Left renal cortex interstitium (tissue), 4 donors: Measurements from ENCODE around the gene SV2C. TPM values are rescaled to one million over a fixed set of nuclear protein-coding genes. Genes with fewer than 3 reads are reported as not detected.
"Not testable (repeated sequence)": the region's sequence is repeated elsewhere in the genome, so short reads cannot be mapped to it uniquely, and the experiment has no call there.

Experiments used
- DNase-seq, 4 donors: peaks; one replicate each; pipeline ENCODE4 v3.0.0-alpha.2; 2013; ENCODE audit warnings: low read depth in 4 of 4, low spot score in 2 of 4, missing footprints in 1 of 4
- polyA plus RNA-seq, 4 donors: library from polyadenylated mRNA; unstranded; fragments of 120-200 nt; gene quantifications; one replicate each; pipeline ENCODE4 v1.2.1, GENCODE V29; 2013; ENCODE audit not compliant: insufficient read length in 4 of 4

Gene SV2C
- polyA plus RNA-seq, 4 donors, result 0.05 to 0.69 (median 0.15) TPM

DNA sequence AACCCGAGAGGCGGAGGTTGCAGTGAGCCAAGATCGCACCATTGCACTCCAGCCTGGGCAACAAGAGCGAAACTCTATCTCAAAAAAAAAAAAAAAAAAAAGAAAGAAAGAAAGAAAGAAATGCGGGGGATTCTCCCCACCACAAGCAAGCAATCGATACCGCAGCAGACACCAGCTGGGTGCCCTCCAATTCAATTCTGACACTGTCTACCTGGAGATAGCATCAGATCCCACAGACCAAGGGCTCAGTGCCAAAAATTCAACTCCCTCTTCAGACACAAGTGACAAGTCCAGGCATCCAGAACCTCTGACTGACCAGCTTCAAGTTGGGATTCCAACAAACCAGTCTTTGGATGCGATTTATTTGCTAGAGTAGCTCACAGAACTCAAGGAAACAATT, 286.5 kb downstream of the SV2C start:
- DNase-seq, result not testable (repeated sequence)

DNA sequence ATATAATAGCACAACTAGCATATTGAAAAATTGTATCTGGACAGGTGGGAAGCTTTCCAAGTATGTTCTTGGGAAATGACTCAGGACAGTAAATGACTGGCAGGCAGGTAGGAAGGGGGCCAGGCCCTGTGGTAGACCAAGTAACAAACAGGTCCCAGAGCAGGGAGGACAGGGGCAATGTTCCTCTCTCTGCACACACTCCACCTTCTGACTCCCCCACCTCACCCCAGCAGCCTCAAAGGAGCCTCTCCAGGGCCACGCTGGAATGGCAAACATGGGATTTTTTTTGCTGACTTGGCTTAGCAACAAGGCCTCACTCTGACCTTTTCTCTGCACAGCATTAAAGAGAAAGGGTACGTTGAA, 288.8 kb downstream of the SV2C start:
- DNase-seq, result no peak

DNA sequence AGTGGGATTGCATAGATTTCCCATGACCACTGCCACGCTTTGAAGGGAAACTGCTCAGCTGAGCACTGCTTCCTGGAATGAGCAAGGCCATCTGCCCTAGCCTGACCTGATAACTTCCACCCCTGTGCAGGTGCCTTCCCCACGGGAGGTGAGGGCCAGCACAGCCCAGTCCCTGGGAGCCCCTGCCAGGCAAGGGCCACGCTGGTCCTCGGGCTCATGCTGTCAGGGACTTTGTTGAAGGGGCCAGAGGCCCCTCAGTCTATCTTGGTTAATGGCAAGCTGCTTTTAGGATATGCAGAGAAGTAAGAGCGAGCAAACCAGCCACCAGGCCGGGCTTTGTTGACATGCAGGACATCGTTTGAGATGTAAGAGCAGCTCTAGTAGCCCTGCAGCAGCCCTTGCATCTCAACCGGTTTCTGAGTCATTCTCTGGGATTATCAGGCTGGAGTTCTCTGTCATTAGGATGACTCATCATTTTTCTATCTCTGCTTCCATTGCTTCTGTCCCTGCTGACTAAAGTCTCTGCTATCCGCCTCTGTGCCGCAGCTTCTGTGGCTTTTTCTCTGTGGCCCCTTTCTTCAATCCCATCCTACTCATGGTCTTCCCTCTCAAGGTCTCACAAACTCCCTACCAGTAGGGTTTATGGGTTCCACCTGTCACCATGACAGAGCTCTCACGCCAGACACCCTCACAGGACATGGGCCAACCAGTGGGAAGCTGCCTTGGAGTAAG, 289.3 kb downstream of the SV2C start:
- DNase-seq, result no peak

DNA sequence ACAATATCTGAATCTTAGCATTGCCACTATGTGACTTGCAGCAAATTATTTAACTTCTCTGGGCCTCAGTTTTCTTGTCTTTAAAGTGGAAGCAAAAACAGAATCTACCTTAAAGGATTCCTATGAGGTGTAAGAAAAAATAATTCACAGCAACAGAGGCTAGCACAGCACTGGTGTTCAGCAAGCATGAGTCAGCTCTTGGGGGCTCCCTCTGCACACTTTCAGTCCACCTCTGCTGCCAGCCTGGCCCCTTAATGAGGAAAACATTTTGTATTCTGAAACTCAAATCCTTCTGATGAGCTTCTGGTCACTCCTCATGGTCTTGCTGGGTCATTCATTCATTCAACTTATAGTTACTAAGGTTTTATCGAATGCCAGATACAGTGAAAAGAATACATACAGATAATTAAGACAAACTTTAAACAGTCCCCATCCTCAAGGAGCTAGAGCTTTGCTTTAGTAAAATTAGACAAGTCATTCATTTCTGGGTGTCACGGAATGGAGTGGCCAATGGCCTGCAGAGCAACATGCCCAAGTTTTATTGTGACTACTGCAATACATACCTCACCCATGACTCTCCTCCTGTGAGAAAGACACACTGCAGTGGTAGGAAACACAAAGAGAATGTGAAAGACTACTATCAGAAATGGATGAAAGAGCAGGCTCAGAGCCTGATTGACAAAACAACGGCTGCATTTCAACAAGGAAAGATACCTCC, 293.1 kb downstream of the SV2C start:
- DNase-seq, result no peak

DNA sequence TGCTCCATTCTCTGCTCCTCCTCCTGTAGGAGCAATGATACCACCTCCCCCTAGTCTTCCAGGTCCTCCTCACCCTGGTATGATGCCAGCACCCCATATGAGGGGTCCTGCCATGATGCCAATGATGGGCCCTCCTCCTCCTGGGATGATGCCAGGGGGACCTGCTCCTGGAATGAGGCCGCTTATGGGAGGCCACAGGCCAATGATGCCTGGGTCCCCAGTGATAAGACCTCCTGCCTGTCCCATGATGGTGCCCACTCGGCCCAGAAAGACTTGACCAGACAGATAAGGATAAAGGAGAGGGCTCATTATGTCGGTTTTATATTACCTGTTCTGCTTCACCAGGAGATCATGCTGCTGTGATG, 293.7 kb downstream of the SV2C start:
- DNase-seq, result no peak

DNA sequence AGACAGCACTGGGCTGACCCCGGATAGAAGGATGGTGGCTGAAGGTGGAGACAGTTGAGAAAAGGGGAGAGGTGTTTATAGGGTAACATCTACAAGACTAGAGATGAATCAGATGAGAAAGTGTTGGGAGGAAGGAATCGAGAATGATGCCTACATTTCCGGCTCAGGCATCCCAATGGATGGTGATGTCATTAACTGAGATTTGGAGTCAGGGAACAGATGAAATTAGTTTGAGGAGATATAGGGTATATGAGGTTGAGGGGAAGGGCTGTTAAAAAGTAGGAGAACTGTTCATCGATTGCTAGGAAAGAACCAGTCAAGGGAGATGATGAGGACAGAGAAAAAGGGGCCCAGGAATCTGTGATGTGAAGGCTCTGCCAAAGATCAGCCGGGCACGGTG, 295.2 kb downstream of the SV2C start:
- no peak for DNase-seq

DNA sequence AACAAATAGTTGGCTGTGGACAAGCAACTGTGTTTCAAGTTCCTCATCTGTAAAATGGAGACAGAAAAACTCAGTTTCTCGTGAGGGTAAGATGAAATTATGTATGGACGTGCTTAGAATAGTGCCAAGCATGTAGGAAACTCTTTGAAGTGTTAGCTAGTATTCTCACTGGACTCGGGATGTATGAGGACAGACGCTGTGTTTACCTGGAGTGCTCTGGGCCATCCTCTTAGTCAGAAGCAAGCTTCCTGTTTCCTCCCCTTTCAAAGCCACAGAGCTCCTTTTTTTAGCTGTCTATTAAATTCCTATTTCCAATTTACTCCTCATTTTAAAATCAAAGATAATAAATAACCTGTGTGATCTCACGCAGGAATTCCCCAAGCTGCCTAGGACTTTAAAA, 296.1 kb downstream of the SV2C start:
- DNase-seq, result no peak

DNA sequence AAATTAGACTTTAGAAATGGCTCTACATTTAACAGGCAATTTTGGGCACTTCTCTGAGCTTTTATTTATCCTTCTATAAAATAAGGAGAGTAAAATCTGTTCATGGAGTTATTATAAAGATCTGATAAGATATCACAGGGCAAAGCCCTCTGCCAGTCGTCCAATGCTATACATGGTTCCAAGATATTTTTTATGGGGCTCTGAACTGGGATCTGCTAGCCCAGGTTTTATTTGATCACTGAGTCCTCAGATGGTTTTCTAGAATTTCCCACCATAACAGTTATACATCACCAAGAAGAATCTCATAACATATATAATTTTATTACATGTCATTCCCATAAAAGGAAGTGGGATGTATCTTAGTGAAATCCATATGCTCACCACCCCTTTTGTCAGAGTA, 296.7 kb downstream of the SV2C start:
- DNase-seq, result no peak

DNA sequence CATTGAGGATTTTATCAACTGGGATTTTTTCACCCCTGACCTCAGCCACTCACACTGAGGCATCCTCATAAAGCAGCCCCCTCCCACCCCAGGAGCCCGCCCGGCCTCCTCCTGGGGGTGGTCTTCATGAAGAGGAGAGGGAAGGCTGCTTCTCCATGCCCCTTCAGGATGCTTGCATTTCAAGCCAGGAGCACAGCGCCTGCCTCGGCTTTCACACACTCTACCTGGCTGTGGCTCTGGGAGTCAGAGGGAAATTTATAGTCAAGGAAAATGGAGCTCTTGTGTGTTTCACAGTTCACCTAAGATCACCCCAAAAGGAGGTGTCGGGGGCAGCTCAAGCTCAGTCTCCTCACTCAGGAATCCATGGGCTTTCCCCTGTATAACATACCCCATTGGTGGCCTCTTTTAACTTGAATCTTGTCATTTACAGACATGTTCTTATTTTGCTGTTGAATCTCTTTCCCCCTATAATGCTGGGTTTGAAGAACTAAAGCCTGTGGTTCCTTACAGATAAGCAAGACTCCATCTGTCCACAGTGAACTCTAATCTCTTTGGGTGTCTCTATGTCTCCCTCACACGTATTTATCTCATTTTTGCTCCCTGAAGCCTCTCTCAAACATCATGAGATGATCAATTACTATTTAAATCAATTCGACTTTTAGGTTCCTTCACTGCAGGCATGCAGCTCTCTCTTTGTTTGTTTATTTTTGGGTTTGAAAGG, 297.3 kb downstream of the SV2C start:
- DNase-seq, result no peak

DNA sequence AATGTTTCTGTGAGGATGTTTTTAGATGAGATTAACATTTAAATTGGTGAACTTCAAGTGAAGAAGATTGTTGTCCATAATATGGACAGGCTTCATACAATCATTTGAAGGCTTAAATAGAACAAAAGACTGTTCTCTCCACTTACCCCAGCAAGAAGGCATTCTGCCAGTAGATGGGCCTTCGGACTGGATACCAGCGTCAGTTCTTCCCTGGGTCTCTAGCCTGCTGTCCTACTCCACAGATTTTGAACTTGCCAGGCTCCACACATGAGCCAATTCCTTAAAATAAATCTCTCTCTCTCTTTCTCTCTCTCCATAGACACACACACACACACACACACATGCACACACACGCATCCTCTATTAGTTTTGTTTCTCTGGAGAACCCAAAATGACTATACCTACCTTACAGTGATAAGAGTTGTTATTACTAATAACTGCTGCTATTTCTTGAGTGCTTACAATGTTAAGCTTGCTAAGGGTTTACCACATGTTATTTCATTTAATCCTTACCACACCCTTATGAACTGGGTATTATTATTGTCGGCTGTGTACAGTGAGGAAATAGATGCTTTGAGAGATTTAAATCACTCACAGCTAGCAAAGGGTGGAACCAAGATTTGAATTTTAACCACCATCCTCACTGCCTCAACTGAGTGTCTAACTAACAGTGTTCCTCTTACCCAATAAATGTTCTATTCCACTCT, 300.1 kb downstream of the SV2C start:
- no peak for DNase-seq

DNA sequence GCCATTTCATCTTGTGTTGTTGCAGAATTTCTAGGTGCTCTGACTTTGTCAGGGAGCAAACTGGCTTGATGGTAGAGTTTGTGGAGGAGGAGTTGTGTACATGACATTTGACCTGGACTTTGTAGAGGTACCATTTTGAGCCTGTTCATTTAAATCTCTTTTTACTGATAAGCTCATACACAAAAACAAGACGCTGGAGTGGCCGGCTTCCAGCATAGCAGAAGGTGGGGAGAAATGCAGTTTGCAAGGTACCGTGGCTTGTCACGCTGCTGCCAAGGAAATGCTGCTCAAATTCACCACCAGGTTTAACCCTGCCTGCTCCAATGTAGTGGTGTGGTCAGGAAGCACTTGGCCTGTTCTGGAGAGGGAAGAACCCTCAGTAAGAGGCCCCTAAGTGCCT, 301.0 kb downstream of the SV2C start:
- DNase-seq, result no peak

DNA sequence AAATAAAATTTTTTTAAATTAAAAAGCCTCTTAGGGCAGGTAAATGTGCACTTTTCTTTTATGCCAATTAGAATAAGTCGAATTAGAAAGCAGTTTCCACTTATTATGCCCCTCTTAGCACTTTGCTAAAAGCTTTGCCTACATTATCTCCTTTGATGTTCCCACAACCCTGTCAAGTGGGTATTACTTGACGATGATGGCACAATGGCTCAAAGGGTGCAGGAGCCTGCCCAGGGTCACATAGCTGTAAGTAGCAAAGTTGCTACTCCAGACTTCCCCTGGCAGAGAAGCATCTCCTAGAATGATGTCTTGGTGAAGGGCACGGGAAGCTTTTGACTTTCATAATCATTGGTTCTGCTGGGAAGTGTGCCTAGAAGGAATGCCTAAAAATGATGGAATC, 301.5 kb downstream of the SV2C start:
- DNase-seq, result no peak

DNA sequence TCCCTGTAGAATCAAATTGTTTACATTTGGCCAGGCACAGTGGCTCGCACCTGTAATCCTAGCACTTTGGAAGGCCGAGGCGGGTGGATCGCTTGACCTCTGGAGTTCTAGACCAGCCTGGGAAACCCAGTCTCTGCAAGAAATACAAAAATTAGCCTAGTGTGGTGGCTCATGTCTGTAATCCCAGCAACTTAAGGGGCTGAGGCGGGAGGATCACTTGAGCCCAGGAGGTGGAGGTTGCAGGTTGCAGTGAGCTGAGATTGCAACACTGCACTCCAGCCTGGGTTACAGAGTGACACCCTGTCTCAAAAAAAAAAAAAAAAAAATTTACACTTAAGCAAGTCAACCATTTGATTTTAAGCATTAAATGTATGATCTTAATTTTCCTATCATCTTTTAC, 302.4 kb downstream of the SV2C start:
- DNase-seq, result no peak

DNA sequence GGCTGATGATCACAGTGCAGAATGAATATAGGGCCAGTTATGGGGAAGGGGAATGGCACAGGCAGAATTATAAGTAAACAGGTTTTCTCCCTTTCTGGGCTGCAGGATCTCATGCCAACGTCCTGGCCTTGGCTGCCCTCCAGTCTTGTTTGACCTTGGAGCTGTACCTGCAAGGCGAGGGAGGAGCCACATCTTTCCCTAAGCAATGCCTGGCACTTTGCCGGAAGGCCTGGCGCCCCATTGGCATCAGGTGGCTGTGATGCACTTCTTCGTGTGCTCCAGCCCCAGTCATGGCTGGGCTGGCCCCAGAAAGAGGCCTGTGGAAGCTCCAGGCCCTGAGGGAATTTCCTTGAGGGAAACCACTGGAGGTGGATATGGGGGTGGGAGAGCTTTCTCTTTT, 303.2 kb downstream of the SV2C start:
- no peak for DNase-seq

DNA sequence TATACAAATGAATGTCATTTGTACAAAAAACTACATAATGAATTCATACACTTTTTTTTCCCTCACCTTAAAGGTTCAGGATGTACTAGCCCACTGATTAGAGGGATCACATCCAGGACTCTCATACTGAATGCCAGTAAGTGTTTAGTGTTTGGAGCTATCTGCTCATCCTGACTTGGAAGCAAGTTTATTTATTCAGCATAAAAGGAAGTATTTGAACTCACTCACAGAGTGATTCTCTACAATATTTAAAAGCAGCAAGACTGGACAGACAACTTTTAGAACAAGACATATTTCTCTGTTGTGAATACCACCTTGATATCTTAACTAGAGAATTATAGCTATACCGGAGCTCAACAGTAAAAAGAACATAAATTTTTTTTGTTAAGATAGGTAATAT, 305.1 kb downstream of the SV2C start:
- no peak for DNase-seq

DNA sequence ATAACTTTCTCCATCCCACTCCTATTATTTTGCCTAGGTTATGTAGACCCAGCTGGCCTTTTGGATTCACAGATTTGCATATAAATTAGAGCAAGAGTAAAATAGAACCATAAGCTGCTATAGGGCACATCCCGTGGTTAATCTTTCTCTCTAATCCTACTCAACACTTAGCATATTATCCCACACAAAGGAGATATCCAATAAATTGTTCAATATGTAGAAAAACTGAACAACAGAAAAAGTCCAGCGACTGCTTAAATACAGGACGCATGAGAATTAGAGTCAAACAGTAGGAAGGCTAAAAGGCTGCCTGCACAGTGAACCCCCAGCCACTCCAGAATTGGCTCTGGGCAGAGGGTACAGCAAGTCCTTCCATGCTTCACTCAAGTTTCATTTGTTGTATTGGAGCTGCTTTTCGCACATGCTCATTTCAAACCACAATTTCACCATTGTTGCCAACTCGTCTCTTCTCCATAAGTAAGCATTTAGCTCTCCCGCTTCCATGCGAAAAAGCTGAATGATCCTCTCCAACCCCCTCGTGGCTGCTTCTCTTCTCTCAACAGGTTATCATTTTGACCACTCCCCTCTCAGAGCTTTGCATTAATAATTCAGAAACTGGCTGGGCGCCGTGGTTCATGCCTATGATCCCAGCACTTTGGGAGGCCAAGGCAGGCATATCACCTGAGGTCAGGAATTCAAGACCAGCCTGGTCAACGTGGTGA, 305.8 kb downstream of the SV2C start:
- no peak for DNase-seq

DNA sequence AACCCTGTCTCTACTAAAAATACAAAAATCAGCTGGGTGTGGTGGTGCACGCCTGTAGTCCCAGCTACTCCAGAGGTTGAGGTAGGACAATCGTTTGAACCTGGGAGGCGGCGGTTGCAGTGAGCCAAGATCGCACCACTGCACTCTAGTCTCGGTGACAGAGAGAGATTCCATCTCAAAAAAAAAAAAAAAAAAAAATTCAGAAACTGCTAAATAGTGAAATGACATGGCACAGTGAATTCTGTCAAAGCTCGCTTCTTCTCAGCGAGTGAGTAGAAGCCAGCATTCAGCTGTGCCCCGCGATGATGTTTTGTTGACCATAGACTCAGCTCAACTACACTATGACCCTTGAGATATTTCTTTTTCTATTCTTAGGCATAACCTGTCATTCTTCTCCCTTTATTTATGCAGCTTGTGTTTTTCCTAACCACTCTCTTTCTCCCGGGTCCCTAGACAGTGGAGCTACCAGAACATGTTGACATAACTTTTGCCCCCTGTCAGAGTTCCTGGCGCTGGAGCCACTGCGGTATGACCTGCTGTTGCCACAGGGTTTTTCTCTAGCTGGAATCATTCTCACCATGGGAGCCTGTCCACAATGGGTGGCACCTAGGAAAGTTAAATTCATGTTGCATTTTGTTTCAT, 306.5 kb downstream of the SV2C start:
- DNase-seq, result no peak

DNA sequence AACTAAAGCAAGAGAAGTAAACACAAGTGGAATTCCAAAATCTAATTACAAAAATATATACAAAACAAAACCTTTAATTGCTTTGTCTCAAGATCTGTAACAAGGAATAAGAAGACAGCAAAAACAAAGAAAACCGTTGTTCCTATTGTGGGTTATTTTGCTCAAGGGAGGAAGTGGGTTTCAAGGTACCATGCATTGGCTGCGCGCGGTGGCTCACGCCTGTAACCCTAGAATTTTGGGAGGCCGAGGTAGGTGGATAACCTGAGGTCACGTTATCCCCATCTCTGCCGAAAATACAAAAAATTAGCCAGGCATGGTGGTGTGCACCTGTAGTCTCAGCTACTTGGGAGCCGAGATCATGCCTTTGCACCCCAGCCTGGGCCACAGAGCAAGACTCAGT, 307.8 kb downstream of the SV2C start:
- DNase-seq, result no peak

DNA sequence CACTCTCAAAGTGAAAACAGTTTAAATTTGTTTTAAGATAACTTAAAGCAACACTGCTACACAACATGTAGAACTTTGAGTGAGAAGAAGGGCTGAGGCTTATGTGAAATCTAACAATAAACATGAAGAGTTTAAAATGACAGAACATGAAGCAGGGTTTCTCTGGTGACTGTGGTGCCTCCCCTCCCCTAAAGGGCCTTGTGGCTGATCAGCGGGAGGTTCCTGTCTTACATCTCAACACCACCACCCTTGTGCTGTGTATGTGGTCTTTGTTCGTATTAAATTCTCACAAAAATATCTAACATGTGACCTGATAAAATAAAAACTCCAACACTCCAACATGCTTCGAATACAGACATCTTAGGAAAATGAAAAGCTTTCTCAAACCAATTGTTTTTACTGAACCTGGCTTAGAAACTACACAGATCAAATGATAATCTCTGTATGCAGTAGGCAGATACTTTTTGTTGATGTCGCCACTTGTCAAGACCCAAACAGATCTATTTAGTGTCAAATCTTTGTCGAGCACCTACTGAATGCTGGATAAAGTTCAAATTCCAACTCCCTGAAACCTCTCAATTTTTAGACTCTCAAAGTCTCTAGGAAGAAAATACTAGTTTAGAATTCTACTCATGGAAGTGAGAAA, 310.0 kb downstream of the SV2C start:
- DNase-seq, result no peak

DNA sequence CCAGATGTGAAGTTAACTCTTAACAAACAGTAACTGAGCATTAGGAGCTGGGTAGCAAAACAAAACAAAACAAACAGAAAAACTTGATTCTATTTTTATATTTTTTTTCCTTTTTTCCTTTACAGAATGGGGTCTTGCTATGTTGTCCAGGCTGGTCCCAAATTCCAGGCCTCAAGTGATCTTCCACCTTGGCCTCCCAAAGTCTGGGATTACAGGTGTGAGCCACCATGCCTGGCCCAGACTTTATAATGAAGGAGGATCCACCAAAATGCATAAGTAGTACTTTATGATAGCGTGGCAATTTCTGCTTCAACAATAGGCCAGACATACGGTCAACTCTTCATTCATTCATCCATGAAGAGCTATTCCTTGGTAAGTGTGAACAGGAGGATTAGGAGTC, 314.0 kb downstream of the SV2C start:
- no peak for DNase-seq
